Thoracic aorta (tissue), 2 donors: ENCODE data around the gene GATA2. TPM values are rescaled to one million over a fixed set of nuclear protein-coding genes. Genes with fewer than 3 reads are reported as not detected.

Source experiments
- ATAC-seq: fragments of 150-250 bp; one replicate; pipeline ENCODE4 v1.8.0; 2017; ENCODE audit warnings: low read depth; ENCODE audit not compliant: insufficient number of reproducible peaks, low FRiP score
- DNase-seq: peaks from one replicate; pipeline ENCODE4 v3.0.0-alpha.2; 2020; ENCODE audit warnings: low spot score
- H3K27ac ChIP-seq, 2 donors: fragments of 200-600 bp; sonication (generic); 1 replicate in 1 of 2; 2 replicates in 1 of 2; pipeline ENCODE4 v1.5.1; 2016; ENCODE audit warnings: mild to moderate bottlenecking in 2 of 2, moderate library complexity in 2 of 2
- H3K27me3 ChIP-seq: fragments of 200-600 bp; sonication (generic); replicated peaks from 2 replicates; pipeline ENCODE4 v1.6.0; 2016; ENCODE audit warnings: mild to moderate bottlenecking; ENCODE audit not compliant: insufficient read depth
- H3K36me3 ChIP-seq: fragments of 200-600 bp; sonication (generic); one replicate; pipeline ENCODE4 v1.5.1; 2016
- H3K4me1 ChIP-seq, 2 donors: fragments of 200-600 bp; sonication (generic); 1 replicate in 1 of 2; 2 replicates in 1 of 2; pipeline versions ENCODE4 v1.5.1 to v1.6.0; 2016; ENCODE audit warnings: low read depth in 2 of 2, mild to moderate bottlenecking in 1 of 2; ENCODE audit not compliant: control insufficient read depth in 1 of 2
- H3K4me3 ChIP-seq: fragments of 200-600 bp; sonication (generic); 2 replicates; pipeline ENCODE4 v1.5.1; 2016; ENCODE audit warnings: mild to moderate bottlenecking
- H3K9me3 ChIP-seq: fragments of 200-600 bp; sonication (generic); 2 replicates; pipeline ENCODE4 v1.5.1; 2016
- CTCF ChIP-seq: fragments of 200-600 bp; sonication (generic); IDR thresholded peaks from one replicate; pipeline ENCODE4 v1.5.1; 2019; ENCODE audit warnings: antibody characterized with exemption
- total RNA-seq, 2 donors: library from RNA; depleted of rRNA; stranded (reverse); fragments of >200 nt; gene quantifications; one replicate each; pipeline versions ENCODE4 v1.1.0 to v1.2.3, GENCODE V29; 2016

The GATA2 gene
- 10 to 100 TPM in 1 of 2 donors, 1 to 10 TPM in 1; 5.2 to 21.3 TPM for total RNA-seq

GRCh38 chr3:128492671-128493569 lies at the start of gene GATA2:
GATA2 (minus strand) TSS chr3:128493201; CDS start chr3:128487031, 6,170 bp downstream.
- H3K4me3 ChIP-seq: peak within 1 kb of the TSS; percentile 33
- no peak within 1 kb of the TSS for H3K27ac ChIP-seq
- TF ChIP-seq CTCF: no peak
- no peaks in the 10 kb centered on the region for H3K36me3 ChIP-seq
- no peak for ATAC-seq
- DNase-seq: no peak
- H3K9me3 ChIP-seq: no peaks in the 10 kb centered on the region
- peaks cover 35 to 62% of the 10 kb centered on the region in 2 donors for H3K4me1 ChIP-seq
- H3K27me3 ChIP-seq: peaks cover 62% of the 10 kb centered on the region

GRCh38 chr3:128541246-128541645 lies 48.2 kb upstream of the GATA2 start:
- no peak overlapping the region for H3K4me3 ChIP-seq
- no peak for DNase-seq
- no peaks in the 10 kb centered on the region for H3K27me3 ChIP-seq
- no peak overlapping the region for H3K27ac ChIP-seq
- no peak for TF ChIP-seq CTCF
- ATAC-seq: no peak
- H3K4me1 ChIP-seq: no peaks in the 10 kb centered on the region
- peaks cover 3% of the 10 kb centered on the region for H3K9me3 ChIP-seq
- H3K36me3 ChIP-seq: no peaks in the 10 kb centered on the region

GRCh38 chr3:128539376-128539775 lies 46.4 kb upstream of the GATA2 start:
- Histone ChIP-seq H3K4me3 (no peak overlapping the region), H3K4me1 (no peaks in the 10 kb centered on the region), H3K27ac (no peak overlapping the region), H3K9me3 (peaks cover 3% of the 10 kb centered on the region), H3K27me3 (no peaks in the 10 kb centered on the region), H3K36me3 (no peaks in the 10 kb centered on the region)
- no peak for TF ChIP-seq CTCF
- no peak for DNase-seq
- ATAC-seq: no peak

GRCh38 chr3:128537091-128537703 lies 44.2 kb upstream of the GATA2 start:
- H3K36me3 ChIP-seq: no peaks in the 10 kb centered on the region
- H3K4me1 ChIP-seq: no peaks in the 10 kb centered on the region
- no peak for TF ChIP-seq CTCF
- H3K9me3 ChIP-seq: no peaks in the 10 kb centered on the region
- H3K4me3 ChIP-seq: no peak overlapping the region
- no peak overlapping the region for H3K27ac ChIP-seq
- ATAC-seq (no peak), DNase-seq (no peak)
- H3K27me3 ChIP-seq: no peaks in the 10 kb centered on the region
